UCSD-AML1 (cell line): ENCODE measurements around the gene PXDN.

Experiments used
- DNase-seq: peaks from one replicate; lab custom pipeline; 2025; ENCODE audit not compliant: unreplicated experiment; lab: John Stamatoyannopoulos, UW

The PXDN gene

GRCh38 chr2:1601471-1602277, 142.6 kb downstream of the PXDN start:
- DNase-seq = no peak

DNA sequence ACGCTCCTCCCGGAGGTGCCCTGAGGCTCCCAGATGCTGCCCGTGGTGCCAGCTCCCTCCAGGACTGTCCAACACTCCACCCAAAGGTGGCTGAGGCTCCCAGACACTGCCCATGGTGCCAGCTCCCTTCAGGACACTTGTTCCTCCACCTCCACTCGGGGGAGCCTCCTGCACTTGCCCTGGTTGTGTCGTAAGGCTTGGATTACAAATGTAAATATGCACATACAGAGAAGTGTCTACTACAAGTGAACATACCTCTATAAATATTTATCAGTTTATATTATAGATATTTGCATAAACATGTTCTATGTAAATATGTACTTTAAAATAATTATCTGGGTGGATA, 143.3 kb downstream of the PXDN start:
- DNase-seq = no peak

- DNase-seq = no peak
These were observed 143.9 kb downstream of the PXDN start for GRCh38 chr2:1600191-1601066.

DNA sequence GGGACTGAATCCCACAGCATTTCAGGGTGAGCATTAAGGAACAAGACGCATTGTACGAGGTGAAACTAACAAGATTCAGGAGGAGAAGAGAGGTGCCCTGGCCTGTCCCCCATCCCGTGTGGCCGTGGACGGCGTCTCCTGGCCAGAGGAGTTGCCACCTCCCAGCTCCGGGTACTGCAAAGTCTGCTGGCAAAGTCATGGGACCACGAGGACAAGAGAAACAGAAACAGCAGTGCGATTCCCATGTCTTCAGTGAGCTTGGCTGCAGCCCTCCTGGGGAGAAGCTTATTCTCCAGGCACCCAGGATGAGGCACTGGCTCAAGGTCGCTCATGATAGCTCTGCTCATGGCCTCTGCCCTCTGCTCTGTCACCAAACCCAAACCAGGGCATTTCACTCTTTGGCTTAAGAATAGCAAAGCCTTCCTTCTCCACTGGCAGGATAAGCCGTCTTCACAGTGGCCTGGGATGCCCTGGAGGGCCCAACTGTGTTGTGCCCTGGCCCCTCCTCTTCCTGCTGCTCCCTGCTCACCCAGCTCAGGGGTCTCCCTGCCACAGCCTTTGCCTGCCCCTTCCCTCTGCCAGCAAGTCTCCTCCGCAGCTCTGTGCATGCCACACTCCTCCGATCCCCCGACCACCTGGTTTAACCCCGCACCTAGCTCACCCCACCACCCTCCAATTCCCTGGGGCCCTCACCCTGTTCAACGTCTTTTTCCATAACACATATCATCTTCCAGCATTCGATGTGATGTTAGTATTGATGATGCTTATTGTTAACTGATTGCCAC, 144.8 kb downstream of the PXDN start:
- no peak for DNase-seq

- DNase-seq = no peak
These were observed 145.5 kb downstream of the PXDN start for GRCh38 chr2:1598800-1599199.

DNA sequence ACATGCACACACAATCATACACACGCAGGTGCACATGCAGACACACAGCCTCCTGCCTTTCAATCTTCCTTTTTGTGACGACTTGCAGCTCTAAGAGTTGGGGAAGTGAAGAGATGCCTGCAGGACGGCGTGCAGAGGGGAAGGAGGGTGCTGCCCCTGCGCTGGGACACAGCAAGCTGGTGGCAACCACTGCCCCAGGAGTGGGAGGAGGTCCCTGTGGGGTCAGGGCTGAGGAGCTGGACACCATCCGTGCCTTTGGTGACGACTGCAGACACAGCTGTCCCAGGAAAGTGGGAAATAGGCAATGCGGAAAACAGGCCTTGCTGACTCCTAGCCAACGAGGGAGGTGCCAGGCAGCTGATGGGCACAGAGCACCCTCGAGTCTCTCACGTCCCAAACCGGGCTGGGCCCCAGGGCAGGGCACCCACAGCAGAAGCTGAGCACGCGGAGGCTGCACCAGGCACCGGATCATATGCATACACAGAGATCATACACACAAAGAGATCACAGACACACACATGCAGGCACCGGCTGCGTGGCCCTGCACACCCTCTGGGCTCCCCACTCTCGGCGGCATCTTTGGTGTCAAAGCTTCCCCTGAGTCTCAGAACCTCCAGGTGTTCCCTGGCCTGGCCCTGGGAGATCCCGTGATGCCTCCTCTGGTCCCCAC, 146.1 kb downstream of the PXDN start:
- DNase-seq = no peak

GRCh38 chr2:1595274-1595673, 149.0 kb downstream of the PXDN start:
- no peak for DNase-seq

GRCh38 chr2:1594373-1595171, 149.7 kb downstream of the PXDN start:
- no peak for DNase-seq

DNA sequence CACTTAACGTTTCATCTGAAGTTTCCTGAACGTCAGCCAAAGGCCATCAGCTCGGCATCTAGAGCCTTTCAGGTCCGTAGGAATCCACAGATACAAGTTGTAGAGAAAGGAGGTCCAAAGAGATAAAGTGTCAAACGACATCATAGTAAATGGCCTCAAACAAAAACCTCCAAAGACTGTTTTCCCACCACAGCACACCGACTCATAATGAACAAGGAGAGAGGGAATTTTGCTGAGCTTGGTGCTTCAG, 150.3 kb downstream of the PXDN start:
- no peak for DNase-seq

GRCh38 chr2:1593371-1594122, 150.8 kb downstream of the PXDN start:
- no peak for DNase-seq

GRCh38 chr2:1591978-1592907, 152.1 kb downstream of the PXDN start:
- no peak for DNase-seq

DNA sequence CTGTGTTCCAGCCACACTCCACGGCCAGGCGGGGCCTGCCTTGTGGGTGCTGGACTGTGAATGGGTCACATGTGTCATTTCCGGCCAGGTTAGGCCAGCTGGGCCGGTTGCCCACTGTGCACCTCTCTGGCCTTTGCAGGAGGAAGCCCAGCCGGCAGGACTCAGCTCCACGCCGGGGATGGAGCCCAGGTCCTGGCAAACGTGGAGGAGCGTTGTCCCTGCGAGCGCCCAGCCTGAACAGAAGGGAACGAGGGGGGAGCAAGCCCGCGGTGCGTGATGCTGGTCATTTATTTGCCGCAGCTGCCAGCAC, 152.9 kb downstream of the PXDN start:
- DNase-seq = no peak

DNA sequence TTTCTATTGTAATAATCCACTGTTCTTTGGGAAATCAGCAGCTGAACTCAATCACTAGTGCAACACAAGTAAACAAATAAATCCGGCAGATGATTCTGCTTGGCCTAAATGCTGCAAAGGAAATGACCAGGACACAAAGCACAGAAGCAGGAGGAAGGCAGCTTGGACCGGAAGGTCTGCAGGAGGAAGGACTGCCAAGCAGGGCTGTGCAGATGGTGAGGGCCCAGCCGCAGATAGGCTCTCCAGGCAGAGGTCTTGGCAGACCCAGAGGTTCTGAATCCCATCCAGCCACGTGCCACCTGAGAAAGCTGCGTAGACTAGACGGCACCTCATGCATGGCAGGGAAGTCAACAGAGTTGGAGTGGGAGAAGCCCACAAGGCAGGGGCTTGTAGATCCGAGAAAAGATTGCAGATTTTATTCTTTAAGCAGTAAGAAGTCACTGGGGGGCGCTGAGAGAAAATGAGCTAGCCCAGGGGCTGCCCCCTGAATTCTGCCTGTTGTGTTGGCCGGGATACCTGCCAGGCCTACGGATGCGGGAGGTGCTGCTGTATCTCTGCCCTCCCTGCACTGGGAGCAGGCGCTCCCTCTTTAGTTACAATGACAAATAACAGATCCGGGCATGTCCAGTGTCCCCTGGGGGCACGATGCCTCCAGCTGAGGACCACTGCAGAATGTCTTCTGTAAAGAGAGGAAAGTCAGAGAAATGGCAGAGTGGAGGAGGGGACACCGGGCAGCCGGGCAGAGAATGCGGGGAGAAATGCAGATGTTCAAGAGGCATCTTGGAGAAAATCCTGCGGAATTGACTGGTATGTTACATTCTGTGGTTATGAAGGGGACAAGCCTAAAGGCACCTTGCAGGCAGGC, 153.5 kb downstream of the PXDN start:
- no peak for DNase-seq

DNA sequence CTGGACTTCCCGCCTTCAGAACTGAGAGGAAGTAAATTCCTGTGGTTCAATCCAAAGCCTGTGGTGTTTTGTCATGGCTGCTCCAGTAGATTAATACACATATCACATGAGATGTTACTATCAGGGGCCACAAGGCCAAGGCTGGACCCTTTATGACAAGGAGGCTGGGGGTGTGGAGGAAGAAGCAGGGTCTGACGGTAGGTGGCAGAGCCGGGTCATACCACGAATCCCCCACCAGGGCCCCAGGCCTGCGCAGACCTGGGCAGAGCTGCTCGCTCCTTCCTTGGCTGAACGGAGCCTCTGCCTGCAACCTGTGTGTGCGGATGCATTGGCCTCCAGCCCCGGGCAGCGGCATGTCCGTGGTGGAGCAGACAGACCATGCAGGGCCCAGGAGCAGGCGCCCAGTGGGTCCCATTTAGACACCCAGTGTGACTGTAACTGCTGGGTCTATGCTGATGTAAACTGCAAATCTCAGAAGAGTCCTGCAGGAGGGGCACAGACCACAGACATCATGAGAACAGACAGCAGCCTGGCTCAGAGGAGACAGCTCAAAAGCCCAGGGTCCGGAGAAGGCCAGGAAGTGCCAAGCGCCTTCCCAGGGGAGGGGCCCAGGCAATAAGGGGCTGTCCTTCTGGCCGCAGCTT, 155.2 kb downstream of the PXDN start:
- no peak for DNase-seq

- DNase-seq = no peak
These were observed 156.0 kb downstream of the PXDN start for GRCh38 chr2:1588051-1588977.
